GM18526 (cell line): ENCODE results near the gene PRR5L.

Source experiments
- POLR2A ChIP-seq: IDR thresholded peaks from 3 replicates; pipeline ENCODE4 v1.6.1; 2011; ENCODE audit not compliant: insufficient read length; ENCODE audit errors: extremely low read depth

The PRR5L gene

GRCh38 chr11:36438126-36438525 is 142.0 kb downstream of the PRR5L start:
- no peak for TF ChIP-seq POLR2A

- no peak for TF ChIP-seq POLR2A
Observed at GRCh38 chr11:36441610-36442208, 145.6 kb downstream of the PRR5L start.

GRCh38 chr11:36443661-36444060 is 147.6 kb downstream of the PRR5L start:
- no peak for TF ChIP-seq POLR2A

GRCh38 chr11:36446135-36446534 is 150.0 kb downstream of the PRR5L start:
- no peak for TF ChIP-seq POLR2A

GRCh38 chr11:36447514-36447913 is 151.4 kb downstream of the PRR5L start:
- TF ChIP-seq POLR2A: no peak

GRCh38 chr11:36447947-36448346 is 151.9 kb downstream of the PRR5L start:
- no peak for TF ChIP-seq POLR2A

GRCh38 chr11:36449561-36450096 is 153.5 kb downstream of the PRR5L start:
- TF ChIP-seq POLR2A: no peak

- no peak for TF ChIP-seq POLR2A
Observed at GRCh38 chr11:36450110-36450572, 154.1 kb downstream of the PRR5L start.

GRCh38 chr11:36451045-36451444 is 155.0 kb downstream of the PRR5L start:
- no peak for TF ChIP-seq POLR2A

- TF ChIP-seq POLR2A: no peak
Observed at GRCh38 chr11:36451681-36452080, 155.6 kb downstream of the PRR5L start.

- TF ChIP-seq POLR2A: no peak
Observed at GRCh38 chr11:36452236-36452940, 156.3 kb downstream of the PRR5L start.

- no peak for TF ChIP-seq POLR2A
Observed at GRCh38 chr11:36452961-36453360, 156.9 kb downstream of the PRR5L start.

GRCh38 chr11:36453678-36454077 is 157.6 kb downstream of the PRR5L start:
- TF ChIP-seq POLR2A: no peak

- no peak for TF ChIP-seq POLR2A
Observed at GRCh38 chr11:36454551-36454940, 158.5 kb downstream of the PRR5L start.

GRCh38 chr11:36454941-36455631 is 159.0 kb downstream of the PRR5L start:
- TF ChIP-seq POLR2A: no peak

GRCh38 chr11:36455658-36456111 is 159.6 kb downstream of the PRR5L start:
- no peak for TF ChIP-seq POLR2A
